Measurements from ENCODE around the gene RPS18. TPM values are rescaled to one million over a fixed set of nuclear protein-coding genes. Genes with fewer than 3 reads are reported as not detected.

The RPS18 gene
- total RNA-seq, 1 donor from 2014 or later = 555 TPM

- peak; percentile 31 for ATAC-seq
Observed at GRCh38 chr6:33313709-33314514, 42.0 kb downstream of the RPS18 start, which contains the start of gene TAPBP. TSS of gene TAPBP (minus strand) at chr6:33314078. CDS start at chr6:33314041, 37 bp downstream.

DNA sequence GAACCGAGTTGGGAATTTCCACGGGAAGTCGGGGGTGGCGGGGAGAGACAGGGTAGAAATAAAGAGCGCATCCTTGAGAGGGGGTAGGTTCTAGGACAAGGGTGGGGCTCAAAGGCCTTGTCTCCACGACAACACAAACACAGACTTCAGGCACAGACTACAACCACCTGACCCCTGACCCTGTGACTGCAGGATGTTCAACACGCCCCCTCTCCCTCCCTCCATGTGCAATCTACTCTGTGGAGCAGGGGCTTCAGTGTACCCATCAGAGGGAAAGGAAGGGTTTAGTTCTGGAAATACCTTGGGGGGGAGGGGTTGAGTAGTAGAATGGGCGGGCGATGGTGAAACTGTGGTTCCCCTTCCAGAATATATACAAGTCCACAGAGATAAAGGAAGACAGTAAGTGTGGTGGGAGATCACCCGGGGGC, 42.7 kb downstream of the RPS18 start:
- ATAC-seq = peak; percentile 8

More at GRCh38 chr6:33313709-33314514, 42.0 kb downstream of the RPS18 start, which contains the start of gene TAPBP:
- no peak for DNase-seq (ENCODE audit: low spot score)

GRCh38 chr6:33314943-33315792, 43.3 kb downstream of the RPS18 start:
- DNase-seq (ENCODE audit: low spot score) (no peak), ATAC-seq (no peak)

More for the DNA sequence above, 42.7 kb downstream of the RPS18 start:
- DNase-seq (ENCODE audit: low spot score) = no peak

GRCh38 chr6:33315793-33316602, 44.1 kb downstream of the RPS18 start:
- ATAC-seq = no peak
- no peak for DNase-seq (ENCODE audit: low spot score)

GRCh38 chr6:33316603-33317418, 44.9 kb downstream of the RPS18 start:
- ATAC-seq (no peak), DNase-seq (ENCODE audit: low spot score) (no peak)

GRCh38 chr6:33317419-33317668, 45.5 kb downstream of the RPS18 start:
- ATAC-seq (peak; percentile 6), DNase-seq (ENCODE audit: low spot score) (no peak)

DNA sequence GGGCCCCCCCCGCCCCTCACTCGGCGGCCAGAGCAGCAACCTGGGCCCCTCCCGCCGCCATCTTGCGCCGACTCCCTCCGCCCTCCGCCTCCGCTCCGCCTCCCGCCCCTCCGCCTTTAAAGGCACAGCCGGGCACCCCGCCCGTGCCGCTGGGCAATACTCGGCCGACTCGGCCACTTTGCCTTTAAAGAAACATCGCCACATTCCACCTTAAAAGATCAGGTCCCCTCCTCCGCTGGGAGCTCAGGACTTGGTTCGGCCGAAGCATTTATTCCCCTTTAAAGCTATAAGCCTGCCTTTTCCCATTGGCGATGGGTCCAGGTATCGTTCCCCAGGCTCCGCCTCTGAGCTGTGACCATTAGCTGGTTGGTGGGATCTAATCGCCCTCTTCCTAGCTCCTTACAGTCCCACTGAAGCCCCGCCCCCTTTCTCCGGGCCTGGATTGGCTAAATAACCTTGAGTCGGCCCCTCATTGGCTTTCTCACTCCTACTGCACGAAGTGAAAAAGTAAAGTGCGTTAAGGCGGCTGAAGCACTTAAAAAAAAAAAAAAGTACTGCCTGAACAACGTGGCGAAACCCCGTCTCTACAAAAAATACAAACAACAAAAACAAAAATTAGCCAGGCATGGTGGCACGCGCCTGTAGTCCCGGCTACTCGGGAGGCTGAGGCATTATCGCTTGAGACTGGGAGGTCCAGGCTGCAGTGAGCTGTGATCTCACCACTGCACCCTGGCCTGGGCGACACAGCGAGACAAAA, 46.0 kb downstream of the RPS18 start, which contains the start of gene ZBTB22:
TSS of gene ZBTB22 (minus strand) at position 76 of the 757 bp plus-strand sequence. CDS start 828 bp downstream, outside the sequence.
- peak; percentile 99 for DNase-seq (ENCODE audit: low spot score)
- peak; percentile 79 for ATAC-seq

GRCh38 chr6:33318426-33319073, 46.7 kb downstream of the RPS18 start:
- ATAC-seq (no peak), DNase-seq (ENCODE audit: low spot score) (no peak)

DNA sequence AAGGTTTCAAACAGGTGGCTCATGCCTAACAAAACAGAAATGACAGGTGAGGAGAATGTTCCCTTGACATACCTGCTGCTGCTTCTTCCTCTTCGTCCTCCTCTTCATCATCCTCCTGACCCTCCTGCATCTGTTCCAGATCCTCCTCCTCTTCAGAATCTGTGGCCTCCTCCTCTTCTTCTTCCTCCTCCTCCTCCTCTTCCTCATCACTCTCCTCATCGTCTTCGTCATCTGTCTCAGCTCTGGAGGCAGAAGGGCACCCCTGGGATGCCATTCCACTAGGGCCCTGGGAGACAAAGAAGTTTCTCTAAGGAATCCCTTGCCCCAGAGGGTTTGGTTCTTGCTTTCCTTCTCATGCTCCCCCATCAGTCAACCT, 48.1 kb downstream of the RPS18 start:
- no peak for ATAC-seq
- no peak for DNase-seq (ENCODE audit: low spot score)

- ATAC-seq = no peak
- DNase-seq (ENCODE audit: low spot score) = peak; percentile 65
Observed at GRCh38 chr6:33320315-33321181, 48.7 kb downstream of the RPS18 start.

DNA sequence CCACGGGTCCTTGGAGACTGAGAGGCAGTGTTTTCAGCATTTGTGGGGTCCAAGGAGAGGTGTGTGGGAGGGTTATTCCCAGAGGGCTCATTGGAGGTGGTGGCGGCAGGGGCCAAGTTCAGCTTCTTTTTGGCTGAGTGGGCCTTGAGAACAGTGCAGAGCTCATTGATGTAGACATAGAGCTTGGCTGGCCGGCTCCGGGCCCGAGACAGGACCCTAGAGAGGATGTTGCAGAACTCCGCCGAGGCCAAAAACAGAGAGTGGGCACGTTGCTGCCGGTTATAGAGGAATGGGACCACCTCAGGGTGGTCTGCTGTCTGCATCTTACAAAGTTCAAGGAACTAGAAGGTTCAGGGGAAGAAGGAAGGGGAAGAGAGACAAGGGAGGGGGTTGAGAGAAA, 49.4 kb downstream of the RPS18 start:
- DNase-seq (ENCODE audit: low spot score) (no peak), ATAC-seq (no peak)

- ATAC-seq (no peak), DNase-seq (ENCODE audit: low spot score) (no peak)
Observed at GRCh38 chr6:33323623-33323948, 51.7 kb downstream of the RPS18 start.

GRCh38 chr6:33324125-33324524, 52.2 kb downstream of the RPS18 start:
- no peak for DNase-seq (ENCODE audit: low spot score)

More at GRCh38 chr6:33324125-33324524, 52.2 kb downstream of the RPS18 start:
- no peak for ATAC-seq

Other genes starting within 250 kb of the RPS18 start
- 10.8 TPM for gene HLA-DPA1, start 198.4 kb upstream of the RPS18 start, total RNA-seq
- 11.3 TPM for gene HLA-DPB1, start 196.1 kb upstream of the RPS18 start, total RNA-seq
- 0.55 TPM for gene COL11A2, start 79.6 kb upstream of the RPS18 start, total RNA-seq
- gene RXRB, start 71.4 kb upstream of the RPS18 start, total RNA-seq = 23.3 TPM
- 74.8 TPM for gene SLC39A7, start 71.2 kb upstream of the RPS18 start, total RNA-seq
- 40.3 TPM for gene HSD17B8, start 67.4 kb upstream of the RPS18 start, total RNA-seq
- gene RING1, start 63.6 kb upstream of the RPS18 start, total RNA-seq = 19.2 TPM
- 30.2 TPM for gene VPS52, start 199 bp upstream of the RPS18 start, total RNA-seq
- 1.2 TPM for gene B3GALT4, start 5.0 kb downstream of the RPS18 start, total RNA-seq
- gene WDR46, start 17.2 kb downstream of the RPS18 start, total RNA-seq = 17.8 TPM
- 19.2 TPM for gene PFDN6, start 17.5 kb downstream of the RPS18 start, total RNA-seq
- gene RGL2, start 26.9 kb downstream of the RPS18 start, total RNA-seq = 19.7 TPM
- 107 TPM for gene TAPBP, start 42.0 kb downstream of the RPS18 start, total RNA-seq
- gene ZBTB22, start 45.7 kb downstream of the RPS18 start, total RNA-seq = 7.7 TPM
- 14.1 TPM for gene DAXX, start 50.9 kb downstream of the RPS18 start, total RNA-seq
- gene KIFC1, start 119.7 kb downstream of the RPS18 start, total RNA-seq = 0.38 TPM
- gene PHF1, start 138.9 kb downstream of the RPS18 start, total RNA-seq = 20.7 TPM
- 104 TPM for gene CUTA, start 146.0 kb downstream of the RPS18 start, total RNA-seq
- gene SYNGAP1, start 148.0 kb downstream of the RPS18 start, total RNA-seq = 2.5 TPM
- gene ZBTB9, start 182.5 kb downstream of the RPS18 start, total RNA-seq = 2.9 TPM

All from left lobe of liver (tissue), 2 donors.